OCI-LY1 (cell line): ENCODE results near the gene IL4I1.

Experiments
- EZH2 ChIP-seq: fragments of 200-600 bp; sonication (generic), shearing (Covaris generic); IDR thresholded peaks from 2 replicates; pipeline ENCODE4 v1.8.0; 2017; ENCODE audit warnings: borderline replicate concordance, mixed run types, mild to moderate bottlenecking, antibody characterized with exemption, low read length, moderate library complexity, mixed read lengths
- TF ChIP-seq, protein P1 (sequence below): fragments of 200-600 bp; sonication (generic), shearing (Covaris generic); IDR thresholded peaks from 2 replicates; pipeline ENCODE4 v1.5.1; 2017; ENCODE audit warnings: mild to moderate bottlenecking, antibody characterized with exemption, low read length, moderate library complexity, mixed read lengths

DNA sequence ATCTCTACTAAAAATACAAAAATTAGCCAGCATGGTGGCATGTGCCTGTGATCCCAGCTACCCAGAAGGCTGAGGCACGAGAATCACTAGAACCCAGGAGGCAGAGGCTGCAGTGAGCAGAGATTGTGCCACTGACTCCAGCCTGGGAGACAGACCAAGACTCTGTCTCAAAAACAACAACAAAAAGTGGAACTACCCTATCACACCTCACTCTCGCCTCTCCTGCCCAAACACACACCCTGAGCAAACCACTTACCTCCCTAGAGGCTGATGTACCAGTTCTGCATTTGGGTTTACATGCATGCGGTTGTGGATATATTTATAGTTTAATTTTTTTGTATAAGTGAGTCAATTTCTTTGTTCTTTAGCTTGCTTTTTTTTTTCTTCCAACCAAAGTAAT, 53.4 kb downstream of the IL4I1 start:
- TF ChIP-seq, protein P1, sequence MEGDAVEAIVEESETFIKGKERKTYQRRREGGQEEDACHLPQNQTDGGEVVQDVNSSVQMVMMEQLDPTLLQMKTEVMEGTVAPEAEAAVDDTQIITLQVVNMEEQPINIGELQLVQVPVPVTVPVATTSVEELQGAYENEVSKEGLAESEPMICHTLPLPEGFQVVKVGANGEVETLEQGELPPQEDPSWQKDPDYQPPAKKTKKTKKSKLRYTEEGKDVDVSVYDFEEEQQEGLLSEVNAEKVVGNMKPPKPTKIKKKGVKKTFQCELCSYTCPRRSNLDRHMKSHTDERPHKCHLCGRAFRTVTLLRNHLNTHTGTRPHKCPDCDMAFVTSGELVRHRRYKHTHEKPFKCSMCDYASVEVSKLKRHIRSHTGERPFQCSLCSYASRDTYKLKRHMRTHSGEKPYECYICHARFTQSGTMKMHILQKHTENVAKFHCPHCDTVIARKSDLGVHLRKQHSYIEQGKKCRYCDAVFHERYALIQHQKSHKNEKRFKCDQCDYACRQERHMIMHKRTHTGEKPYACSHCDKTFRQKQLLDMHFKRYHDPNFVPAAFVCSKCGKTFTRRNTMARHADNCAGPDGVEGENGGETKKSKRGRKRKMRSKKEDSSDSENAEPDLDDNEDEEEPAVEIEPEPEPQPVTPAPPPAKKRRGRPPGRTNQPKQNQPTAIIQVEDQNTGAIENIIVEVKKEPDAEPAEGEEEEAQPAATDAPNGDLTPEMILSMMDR, result no peak
- no peak for TF ChIP-seq EZH2
